Gastroesophageal sphincter (tissue), 3 donors: ENCODE results near the gene VAV3.

ENCODE experiments used
- CTCF ChIP-seq, 4 experiments: fragments of 200-600 bp in 2 of 4; fragments of 450-650 bp in 2 of 4; sonication (generic) in 1 of 4; IDR thresholded peaks; one replicate each; pipeline ENCODE4 v1.5.1; 2017 to 2019; ENCODE audit warnings: antibody characterized with exemption in 4 of 4, mild to moderate bottlenecking in 2 of 4, moderate library complexity in 2 of 4
- POLR2A ChIP-seq, 2 donors: fragments of 450-650 bp; IDR thresholded peaks; one replicate each; pipeline ENCODE4 v1.6.1; 2017; ENCODE audit warnings: antibody characterized with exemption in 2 of 2, mild to moderate bottlenecking in 2 of 2, moderate library complexity in 1 of 2

GRCh38 chr1:107548276-107548675, 416.7 kb downstream of the VAV3 start:
- TF ChIP-seq CTCF (IDR thresholded peaks at IDR 0.05) (no peak), POLR2A (IDR thresholded peaks at IDR 0.05) (no peak)
